ENCODE measurements around the gene HYAL3. TPM values are rescaled to one million over a fixed set of nuclear protein-coding genes. Genes with fewer than 3 reads are reported as not detected.

HYAL3 gene
- total and polyA plus RNA-seq, 2 experiments from 2014 or later, result 2.4 to 7.1 TPM

DNA sequence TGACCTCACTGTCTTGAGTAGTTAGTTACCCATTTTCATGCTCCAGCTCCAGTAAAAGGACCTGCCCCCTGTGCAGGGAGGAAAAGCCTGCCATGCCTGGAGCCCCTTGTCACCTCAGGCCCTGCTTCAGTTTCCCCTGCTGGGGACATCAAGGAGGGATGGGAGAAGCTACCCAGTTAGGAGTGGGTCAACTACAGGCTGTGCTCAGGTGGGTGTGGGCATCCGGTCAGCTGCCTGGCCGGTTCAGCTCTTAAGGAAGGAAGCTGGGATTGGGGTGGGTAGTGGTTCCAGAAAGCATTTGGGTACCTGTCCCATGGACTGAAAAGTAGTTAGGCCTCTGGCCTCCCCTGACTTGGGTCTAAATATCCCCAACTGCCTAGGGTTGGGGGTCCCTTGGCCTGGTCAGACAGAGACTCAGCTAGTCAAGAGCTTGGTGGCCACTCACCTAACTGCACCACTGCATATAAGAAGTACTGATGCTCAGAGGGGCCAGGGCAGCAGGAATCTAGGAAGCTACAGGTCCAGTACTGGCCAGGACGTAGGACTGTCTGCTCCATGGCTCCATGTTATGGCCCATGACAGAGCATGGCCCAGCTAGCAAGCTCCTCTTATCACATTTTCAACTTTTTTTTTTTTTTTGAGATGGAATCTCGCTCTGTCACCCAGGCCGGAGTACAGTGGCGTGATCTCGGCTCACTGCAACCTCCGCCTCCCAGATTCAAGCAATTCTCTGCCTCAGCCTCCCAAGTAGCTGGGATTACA is 19.8 kb downstream of the HYAL3 start (continued):
- TF ChIP-seq, protein P1, sequence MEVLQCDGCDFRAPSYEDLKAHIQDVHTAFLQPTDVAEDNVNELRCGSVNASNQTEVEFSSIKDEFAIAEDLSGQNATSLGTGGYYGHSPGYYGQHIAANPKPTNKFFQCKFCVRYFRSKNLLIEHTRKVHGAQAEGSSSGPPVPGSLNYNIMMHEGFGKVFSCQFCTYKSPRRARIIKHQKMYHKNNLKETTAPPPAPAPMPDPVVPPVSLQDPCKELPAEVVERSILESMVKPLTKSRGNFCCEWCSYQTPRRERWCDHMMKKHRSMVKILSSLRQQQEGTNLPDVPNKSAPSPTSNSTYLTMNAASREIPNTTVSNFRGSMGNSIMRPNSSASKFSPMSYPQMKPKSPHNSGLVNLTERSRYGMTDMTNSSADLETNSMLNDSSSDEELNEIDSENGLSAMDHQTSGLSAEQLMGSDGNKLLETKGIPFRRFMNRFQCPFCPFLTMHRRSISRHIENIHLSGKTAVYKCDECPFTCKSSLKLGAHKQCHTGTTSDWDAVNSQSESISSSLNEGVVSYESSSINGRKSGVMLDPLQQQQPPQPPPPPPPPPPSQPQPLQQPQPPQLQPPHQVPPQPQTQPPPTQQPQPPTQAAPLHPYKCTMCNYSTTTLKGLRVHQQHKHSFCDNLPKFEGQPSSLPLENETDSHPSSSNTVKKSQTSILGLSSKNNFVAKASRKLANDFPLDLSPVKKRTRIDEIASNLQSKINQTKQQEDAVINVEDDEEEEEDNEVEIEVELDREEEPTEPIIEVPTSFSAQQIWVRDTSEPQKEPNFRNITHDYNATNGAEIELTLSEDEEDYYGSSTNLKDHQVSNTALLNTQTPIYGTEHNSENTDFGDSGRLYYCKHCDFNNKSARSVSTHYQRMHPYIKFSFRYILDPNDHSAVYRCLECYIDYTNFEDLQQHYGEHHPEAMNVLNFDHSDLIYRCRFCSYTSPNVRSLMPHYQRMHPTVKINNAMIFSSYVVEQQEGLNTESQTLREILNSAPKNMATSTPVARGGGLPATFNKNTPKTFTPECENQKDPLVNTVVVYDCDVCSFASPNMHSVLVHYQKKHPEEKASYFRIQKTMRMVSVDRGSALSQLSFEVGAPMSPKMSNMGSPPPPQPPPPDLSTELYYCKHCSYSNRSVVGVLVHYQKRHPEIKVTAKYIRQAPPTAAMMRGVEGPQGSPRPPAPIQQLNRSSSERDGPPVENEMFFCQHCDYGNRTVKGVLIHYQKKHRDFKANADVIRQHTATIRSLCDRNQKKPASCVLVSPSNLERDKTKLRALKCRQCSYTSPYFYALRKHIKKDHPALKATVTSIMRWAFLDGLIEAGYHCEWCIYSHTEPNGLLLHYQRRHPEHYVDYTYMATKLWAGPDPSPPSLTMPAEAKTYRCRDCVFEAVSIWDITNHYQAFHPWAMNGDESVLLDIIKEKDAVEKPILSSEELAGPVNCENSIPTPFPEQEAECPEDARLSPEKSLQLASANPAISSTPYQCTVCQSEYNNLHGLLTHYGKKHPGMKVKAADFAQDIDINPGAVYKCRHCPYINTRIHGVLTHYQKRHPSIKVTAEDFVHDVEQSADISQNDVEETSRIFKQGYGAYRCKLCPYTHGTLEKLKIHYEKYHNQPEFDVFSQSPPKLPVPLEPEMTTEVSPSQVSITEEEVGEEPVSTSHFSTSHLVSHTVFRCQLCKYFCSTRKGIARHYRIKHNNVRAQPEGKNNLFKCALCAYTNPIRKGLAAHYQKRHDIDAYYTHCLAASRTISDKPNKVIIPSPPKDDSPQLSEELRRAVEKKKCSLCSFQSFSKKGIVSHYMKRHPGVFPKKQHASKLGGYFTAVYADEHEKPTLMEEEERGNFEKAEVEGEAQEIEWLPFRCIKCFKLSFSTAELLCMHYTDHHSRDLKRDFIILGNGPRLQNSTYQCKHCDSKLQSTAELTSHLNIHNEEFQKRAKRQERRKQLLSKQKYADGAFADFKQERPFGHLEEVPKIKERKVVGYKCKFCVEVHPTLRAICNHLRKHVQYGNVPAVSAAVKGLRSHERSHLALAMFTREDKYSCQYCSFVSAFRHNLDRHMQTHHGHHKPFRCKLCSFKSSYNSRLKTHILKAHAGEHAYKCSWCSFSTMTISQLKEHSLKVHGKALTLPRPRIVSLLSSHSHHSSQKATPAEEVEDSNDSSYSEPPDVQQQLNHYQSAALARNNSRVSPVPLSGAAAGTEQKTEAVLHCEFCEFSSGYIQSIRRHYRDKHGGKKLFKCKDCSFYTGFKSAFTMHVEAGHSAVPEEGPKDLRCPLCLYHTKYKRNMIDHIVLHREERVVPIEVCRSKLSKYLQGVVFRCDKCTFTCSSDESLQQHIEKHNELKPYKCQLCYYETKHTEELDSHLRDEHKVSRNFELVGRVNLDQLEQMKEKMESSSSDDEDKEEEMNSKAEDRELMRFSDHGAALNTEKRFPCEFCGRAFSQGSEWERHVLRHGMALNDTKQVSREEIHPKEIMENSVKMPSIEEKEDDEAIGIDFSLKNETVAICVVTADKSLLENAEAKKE (CRISPR knock-in tag; IDR thresholded peaks at IDR 0.05), result no peak
- no peak for TF ChIP-seq ZNF114 (CRISPR knock-in tag; IDR thresholded peaks at IDR 0.05)
- no peak for TF ChIP-seq POLR2AphosphoS5 (IDR thresholded peaks at IDR 0.05; ENCODE audit: low read depth)
- no peak for TF ChIP-seq EZH2 (IDR thresholded peaks at IDR 0.05; ENCODE audit: low read depth, unreplicated experiment)
- TF ChIP-seq, protein P2, sequence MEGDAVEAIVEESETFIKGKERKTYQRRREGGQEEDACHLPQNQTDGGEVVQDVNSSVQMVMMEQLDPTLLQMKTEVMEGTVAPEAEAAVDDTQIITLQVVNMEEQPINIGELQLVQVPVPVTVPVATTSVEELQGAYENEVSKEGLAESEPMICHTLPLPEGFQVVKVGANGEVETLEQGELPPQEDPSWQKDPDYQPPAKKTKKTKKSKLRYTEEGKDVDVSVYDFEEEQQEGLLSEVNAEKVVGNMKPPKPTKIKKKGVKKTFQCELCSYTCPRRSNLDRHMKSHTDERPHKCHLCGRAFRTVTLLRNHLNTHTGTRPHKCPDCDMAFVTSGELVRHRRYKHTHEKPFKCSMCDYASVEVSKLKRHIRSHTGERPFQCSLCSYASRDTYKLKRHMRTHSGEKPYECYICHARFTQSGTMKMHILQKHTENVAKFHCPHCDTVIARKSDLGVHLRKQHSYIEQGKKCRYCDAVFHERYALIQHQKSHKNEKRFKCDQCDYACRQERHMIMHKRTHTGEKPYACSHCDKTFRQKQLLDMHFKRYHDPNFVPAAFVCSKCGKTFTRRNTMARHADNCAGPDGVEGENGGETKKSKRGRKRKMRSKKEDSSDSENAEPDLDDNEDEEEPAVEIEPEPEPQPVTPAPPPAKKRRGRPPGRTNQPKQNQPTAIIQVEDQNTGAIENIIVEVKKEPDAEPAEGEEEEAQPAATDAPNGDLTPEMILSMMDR (conservative IDR thresholded peaks at IDR 0.05; ENCODE audit: low read depth in 2 of 2), result no peak
- TF ChIP-seq JUNB (IDR thresholded peaks at IDR 0.05; ENCODE audit: unreplicated experiment), result no peak

DNA sequence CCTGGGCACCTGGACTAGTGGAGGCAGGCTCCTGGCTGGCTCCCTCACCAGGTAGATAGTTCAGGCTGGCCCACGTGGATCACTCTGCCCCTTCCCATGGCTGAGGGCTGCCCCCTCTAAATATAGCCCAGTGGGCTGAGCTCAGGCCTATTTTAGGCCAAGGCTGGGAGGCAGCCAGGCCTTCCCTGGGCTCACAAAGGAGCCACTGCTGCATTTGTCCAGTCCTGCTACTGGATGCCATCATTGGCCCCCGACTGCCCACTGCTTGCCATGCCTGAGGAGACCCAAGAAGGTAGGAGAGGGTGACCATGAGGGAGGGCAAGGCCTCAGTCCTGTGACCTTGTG is 20.4 kb downstream of the HYAL3 start, which contains the start of gene LSMEM2:
Gene LSMEM2 (plus strand): TSS at position 208 of the 345 bp plus-strand sequence. CDS start 27 bp downstream, at position 235.
- no peak for TF ChIP-seq JUNB (IDR thresholded peaks at IDR 0.05; ENCODE audit: unreplicated experiment)
- TF ChIP-seq, protein P2 (conservative IDR thresholded peaks at IDR 0.05; ENCODE audit: low read depth in 2 of 2), result no peak
- no peak for TF ChIP-seq STAT1 (IDR thresholded peaks at IDR 0.05; ENCODE audit: unreplicated experiment)
- TF ChIP-seq POLR2AphosphoS5 (IDR thresholded peaks at IDR 0.05; ENCODE audit: low read depth), result no peak
- ATAC-seq, result no peak
- H3K27ac Mint-ChIP-seq, result no peak within 1 kb of the TSS

More for the DNA sequence above, 20.4 kb downstream of the HYAL3 start, which contains the start of gene LSMEM2:
- H2AFZ ChIP-seq, result no peak within 1 kb of the TSS
- Mint-ChIP-seq H3K9me3 (no peaks in the 10 kb centered on the region), H3K4me3 (no peak within 1 kb of the TSS), H3K36me3 (ENCODE audit: low read depth) (no peaks in the 10 kb centered on the region), H3K27me3 (ENCODE audit: insufficient read depth, low read depth, poor library complexity) (peaks cover 38% of the 10 kb centered on the region), H3K4me1 (peaks cover 18% of the 10 kb centered on the region)
- peaks cover 10% of the 10 kb centered on the region; the same call in 1 of the 2 replicates for H3F3A ChIP-seq (replicated peaks; ENCODE audit: low read depth)
- no peaks in the 10 kb centered on the region for H3K9me2 ChIP-seq (ENCODE audit: insufficient read depth)
- H3K79me2 ChIP-seq (replicated peaks; ENCODE audit: insufficient read depth), result no peaks in the 10 kb centered on the region
- H3K36me3 ChIP-seq (ENCODE audit: insufficient read depth), result no peaks in the 10 kb centered on the region
- no peak within 1 kb of the TSS for H3K4me3 ChIP-seq
- H3K4me2 ChIP-seq, result no peak within 1 kb of the TSS
- H3K27ac ChIP-seq (ENCODE audit: low read depth), result no peak within 1 kb of the TSS
- peaks cover 47% of the 10 kb centered on the region for H3K27me3 ChIP-seq (ENCODE audit: insufficient read depth)
- H3K4me1 ChIP-seq (ENCODE audit: insufficient read depth), result peaks cover 3% of the 10 kb centered on the region; the same call in 1 of the 2 replicates
- H4K20me1 ChIP-seq (replicated peaks; ENCODE audit: insufficient read depth), result no peaks in the 10 kb centered on the region; the same call in 1 of the 2 replicates
- no peak for DNase-seq (ENCODE audit: low spot score)

All from GM23338 (cell line).